ENCODE data around the gene HSCB. TPM values are rescaled to one million over a fixed set of nuclear protein-coding genes. Genes with fewer than 3 reads are reported as not detected.
"Not testable (repeated sequence)": the region's sequence is repeated elsewhere in the genome, so short reads cannot be mapped to it uniquely, and the experiment has no call there.

Gene HSCB
- 16.7 TPM for total RNA-seq

- Histone ChIP-seq H3K9me3 (ENCODE audit: control insufficient read depth in 3 of 3, low read length in 3 of 3) (no peaks in the 10 kb centered on the region), H3K27me3 (ENCODE audit: control insufficient read depth in 3 of 3, insufficient read depth in 3 of 3, low read length in 3 of 3) (no peaks in the 10 kb centered on the region), H3K4me3 (ENCODE audit: low read length in 3 of 3) (peak within 1 kb of the TSS; percentile 91 to 97 (median 92)), H3K36me3 (ENCODE audit: control insufficient read depth in 3 of 3, insufficient read depth in 3 of 3, low read length in 3 of 3) (peaks cover 12 to 27% (median 20%) of the 10 kb centered on the region in 3 donors), H3K27ac (ENCODE audit: low read depth, low read length) (peak within 1 kb of the TSS; percentile 97), H3K4me1 (ENCODE audit: control insufficient read depth in 3 of 3, insufficient read depth in 3 of 3, low read length in 3 of 3) (peaks cover 10 to 19% (median 14%) of the 10 kb centered on the region in 3 donors), H3K9ac (ENCODE audit: low read depth in 1 of 3, low read length in 3 of 3) (peak within 1 kb of the TSS; percentile 96 to 99 (median 98))
Observed at GRCh38 chr22:28741785-28742561, at the start of gene HSCB, which contains the start of gene CHEK2. TSS of gene HSCB (plus strand) at chr22:28742039. CDS start at chr22:28742096, 57 bp downstream. TSS of gene CHEK2 (minus strand) at chr22:28741820. CDS start at chr22:28734721, 7,099 bp downstream.

- not testable (repeated sequence) for H3K36me3 ChIP-seq (ENCODE audit: control insufficient read depth in 3 of 3, insufficient read depth in 3 of 3, low read length in 3 of 3); H3K4me1 ChIP-seq (ENCODE audit: control insufficient read depth in 3 of 3, insufficient read depth in 3 of 3, low read length in 3 of 3); H3K27ac ChIP-seq (ENCODE audit: low read depth, low read length); H3K4me3 ChIP-seq (ENCODE audit: low read length in 3 of 3); H3K9me3 ChIP-seq (ENCODE audit: control insufficient read depth in 3 of 3, low read length in 3 of 3); H3K9ac ChIP-seq (ENCODE audit: low read depth in 1 of 3, low read length in 3 of 3); H3K27me3 ChIP-seq (ENCODE audit: control insufficient read depth in 3 of 3, insufficient read depth in 3 of 3, low read length in 3 of 3)
Observed at GRCh38 chr22:28693041-28693760, 48.6 kb upstream of the HSCB start.

- no peaks in the 10 kb centered on the region for H3K27me3 ChIP-seq (ENCODE audit: control insufficient read depth in 3 of 3, insufficient read depth in 3 of 3, low read length in 3 of 3)
- H3K4me3 ChIP-seq (ENCODE audit: low read length in 3 of 3): no peak overlapping the region
- no peaks in the 10 kb centered on the region for H3K36me3 ChIP-seq (ENCODE audit: control insufficient read depth in 3 of 3, insufficient read depth in 3 of 3, low read length in 3 of 3)
- H3K4me1 ChIP-seq (ENCODE audit: control insufficient read depth in 3 of 3, insufficient read depth in 3 of 3, low read length in 3 of 3): no peaks in the 10 kb centered on the region
- no peaks in the 10 kb centered on the region for H3K9me3 ChIP-seq (ENCODE audit: control insufficient read depth in 3 of 3, low read length in 3 of 3)
- no peak overlapping the region for H3K9ac ChIP-seq (ENCODE audit: low read depth in 1 of 3, low read length in 3 of 3)
- H3K27ac ChIP-seq (ENCODE audit: low read depth, low read length): no peak overlapping the region
Observed at GRCh38 chr22:28702891-28703290, 38.9 kb upstream of the HSCB start.

- H3K36me3 ChIP-seq (ENCODE audit: control insufficient read depth in 3 of 3, insufficient read depth in 3 of 3, low read length in 3 of 3): no peaks in the 10 kb centered on the region
- H3K9me3 ChIP-seq (ENCODE audit: control insufficient read depth in 3 of 3, low read length in 3 of 3): no peaks in the 10 kb centered on the region
- no peak overlapping the region for H3K4me3 ChIP-seq (ENCODE audit: low read length in 3 of 3)
- H3K27me3 ChIP-seq (ENCODE audit: control insufficient read depth in 3 of 3, insufficient read depth in 3 of 3, low read length in 3 of 3): no peaks in the 10 kb centered on the region
- H3K27ac ChIP-seq (ENCODE audit: low read depth, low read length): no peak overlapping the region
- no peak overlapping the region for H3K9ac ChIP-seq (ENCODE audit: low read depth in 1 of 3, low read length in 3 of 3)
- no peaks in the 10 kb centered on the region for H3K4me1 ChIP-seq (ENCODE audit: control insufficient read depth in 3 of 3, insufficient read depth in 3 of 3, low read length in 3 of 3)
Observed at GRCh38 chr22:28703436-28703835, 38.4 kb upstream of the HSCB start.

GRCh38 chr22:28706845-28707244 lies 35.0 kb upstream of the HSCB start:
- Histone ChIP-seq H3K4me1 (ENCODE audit: control insufficient read depth in 3 of 3, insufficient read depth in 3 of 3, low read length in 3 of 3) (peaks cover 0 to 6% (median 5%) of the 10 kb centered on the region in 3 donors), H3K36me3 (ENCODE audit: control insufficient read depth in 3 of 3, insufficient read depth in 3 of 3, low read length in 3 of 3) (no peaks in the 10 kb centered on the region), H3K9ac (ENCODE audit: low read depth in 1 of 3, low read length in 3 of 3) (no peak overlapping the region), H3K4me3 (ENCODE audit: low read length in 3 of 3) (no peak overlapping the region), H3K27me3 (ENCODE audit: control insufficient read depth in 3 of 3, insufficient read depth in 3 of 3, low read length in 3 of 3) (no peaks in the 10 kb centered on the region), H3K9me3 (ENCODE audit: control insufficient read depth in 3 of 3, low read length in 3 of 3) (no peaks in the 10 kb centered on the region), H3K27ac (ENCODE audit: low read depth, low read length) (no peak overlapping the region)

- no peaks in the 10 kb centered on the region for H3K36me3 ChIP-seq (ENCODE audit: control insufficient read depth in 3 of 3, insufficient read depth in 3 of 3, low read length in 3 of 3)
- peak overlapping the region; percentile 55 for H3K27ac ChIP-seq (ENCODE audit: low read depth, low read length)
- H3K9me3 ChIP-seq (ENCODE audit: control insufficient read depth in 3 of 3, low read length in 3 of 3): no peaks in the 10 kb centered on the region
- no peak overlapping the region for H3K9ac ChIP-seq (ENCODE audit: low read depth in 1 of 3, low read length in 3 of 3)
- no peaks in the 10 kb centered on the region for H3K27me3 ChIP-seq (ENCODE audit: control insufficient read depth in 3 of 3, insufficient read depth in 3 of 3, low read length in 3 of 3)
- peaks cover 2 to 11% (median 5%) of the 10 kb centered on the region in 3 donors for H3K4me1 ChIP-seq (ENCODE audit: control insufficient read depth in 3 of 3, insufficient read depth in 3 of 3, low read length in 3 of 3)
- H3K4me3 ChIP-seq (ENCODE audit: low read length in 3 of 3): no peak overlapping the region
Observed at GRCh38 chr22:28710107-28710506, 31.7 kb upstream of the HSCB start.

GRCh38 chr22:28710576-28711191 lies 31.2 kb upstream of the HSCB start:
- peak overlapping the region; percentile 55 for H3K27ac ChIP-seq (ENCODE audit: low read depth, low read length)
- H3K9me3 ChIP-seq (ENCODE audit: control insufficient read depth in 3 of 3, low read length in 3 of 3): no peaks in the 10 kb centered on the region
- H3K9ac ChIP-seq (ENCODE audit: low read depth in 1 of 3, low read length in 3 of 3): no peak overlapping the region
- no peak overlapping the region for H3K4me3 ChIP-seq (ENCODE audit: low read length in 3 of 3)
- no peaks in the 10 kb centered on the region for H3K36me3 ChIP-seq (ENCODE audit: control insufficient read depth in 3 of 3, insufficient read depth in 3 of 3, low read length in 3 of 3)
- no peaks in the 10 kb centered on the region for H3K27me3 ChIP-seq (ENCODE audit: control insufficient read depth in 3 of 3, insufficient read depth in 3 of 3, low read length in 3 of 3)
- peaks cover 2 to 11% (median 5%) of the 10 kb centered on the region in 3 donors for H3K4me1 ChIP-seq (ENCODE audit: control insufficient read depth in 3 of 3, insufficient read depth in 3 of 3, low read length in 3 of 3)

GRCh38 chr22:28711341-28711740 lies 30.5 kb upstream of the HSCB start:
- H3K27ac ChIP-seq (ENCODE audit: low read depth, low read length): peak overlapping the region; percentile 55
- no peak overlapping the region for H3K9ac ChIP-seq (ENCODE audit: low read depth in 1 of 3, low read length in 3 of 3)
- H3K4me3 ChIP-seq (ENCODE audit: low read length in 3 of 3): no peak overlapping the region
- no peaks in the 10 kb centered on the region for H3K36me3 ChIP-seq (ENCODE audit: control insufficient read depth in 3 of 3, insufficient read depth in 3 of 3, low read length in 3 of 3)
- no peaks in the 10 kb centered on the region for H3K9me3 ChIP-seq (ENCODE audit: control insufficient read depth in 3 of 3, low read length in 3 of 3)
- peaks cover 2 to 11% (median 5%) of the 10 kb centered on the region in 3 donors for H3K4me1 ChIP-seq (ENCODE audit: control insufficient read depth in 3 of 3, insufficient read depth in 3 of 3, low read length in 3 of 3)
- H3K27me3 ChIP-seq (ENCODE audit: control insufficient read depth in 3 of 3, insufficient read depth in 3 of 3, low read length in 3 of 3): no peaks in the 10 kb centered on the region

- H3K36me3 ChIP-seq (ENCODE audit: control insufficient read depth in 3 of 3, insufficient read depth in 3 of 3, low read length in 3 of 3): no peaks in the 10 kb centered on the region
- H3K27ac ChIP-seq (ENCODE audit: low read depth, low read length): peak overlapping the region; percentile 50
- H3K9ac ChIP-seq (ENCODE audit: low read depth in 1 of 3, low read length in 3 of 3): no peak overlapping the region
- H3K4me3 ChIP-seq (ENCODE audit: low read length in 3 of 3): peak overlapping the region in 1 of 3 donors; percentile 26
- no peaks in the 10 kb centered on the region for H3K27me3 ChIP-seq (ENCODE audit: control insufficient read depth in 3 of 3, insufficient read depth in 3 of 3, low read length in 3 of 3)
- no peaks in the 10 kb centered on the region for H3K9me3 ChIP-seq (ENCODE audit: control insufficient read depth in 3 of 3, low read length in 3 of 3)
- H3K4me1 ChIP-seq (ENCODE audit: control insufficient read depth in 3 of 3, insufficient read depth in 3 of 3, low read length in 3 of 3): peaks cover 2 to 11% (median 5%) of the 10 kb centered on the region in 3 donors
Observed at GRCh38 chr22:28711820-28712777, 29.7 kb upstream of the HSCB start.

All from skeletal muscle tissue (tissue), 4 donors.